ENCODE measurements around the gene LRRC8E. TPM values are rescaled to one million over a fixed set of nuclear protein-coding genes. Genes with fewer than 3 reads are reported as not detected.
A peak's percentile ranks its signal among the peaks of the same experiment; 100 is the strongest.

Gene LRRC8E
- total and polyA plus RNA-seq, 2 of the 8 experiments (the other 6 are each of a cell fraction or from before 2014, with no cell fraction given): 2.7 to 2.9 TPM

DNA sequence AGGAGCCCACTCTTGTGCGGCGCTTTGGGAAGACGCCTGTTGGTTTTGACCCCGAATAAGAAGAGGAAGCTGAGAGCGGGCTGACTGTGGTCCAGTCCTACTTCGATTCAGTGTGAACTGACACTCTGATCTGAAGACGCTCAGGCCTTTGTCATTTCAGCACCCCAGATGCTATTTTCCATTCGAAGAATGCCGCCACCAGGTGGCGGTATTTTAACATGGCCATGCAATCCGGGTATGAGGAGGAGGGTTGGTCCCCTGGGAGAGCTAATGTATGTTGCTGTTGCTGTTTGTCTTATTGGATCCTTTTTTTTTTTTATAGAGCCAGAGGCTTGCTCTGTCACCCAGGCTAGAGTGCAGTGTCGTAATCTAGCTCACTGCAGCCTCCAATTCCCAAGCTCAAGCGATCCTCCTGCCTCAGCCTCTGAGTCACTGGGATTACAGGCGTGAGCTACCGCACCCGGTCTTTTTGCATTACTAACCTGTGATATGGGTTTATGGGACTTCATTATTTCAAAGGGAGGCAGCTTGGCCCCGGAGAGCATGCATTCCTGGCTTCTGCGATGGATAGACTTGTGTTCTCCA, 56.0 kb downstream of the LRRC8E start:
- peaks cover 5 to 26% of the 10 kb centered on the region in 2 experiments; a peak in 3 of 4 replicates for H3K79me2 ChIP-seq (ENCODE audit: control insufficient read depth in 1 of 2, insufficient read depth in 2 of 2, low read length in 2 of 2)
- no peak overlapping the region for H2BK15ac ChIP-seq (ENCODE audit: low read length)
- H2BK120ac ChIP-seq (replicated peaks; ENCODE audit: low read depth, low read length): no peak overlapping the region
- peaks cover 8% of the 10 kb centered on the region for H3K79me1 ChIP-seq (ENCODE audit: low read depth, low read length)
- peaks cover 3% of the 10 kb centered on the region; the same call in 1 of the 2 replicates for H3K23me2 ChIP-seq (ENCODE audit: low read depth, low read length)
- H2AK5ac ChIP-seq (ENCODE audit: low read depth, low read length): peak overlapping the region; percentile 30; the same call in 1 of the 2 replicates
- H2BK20ac ChIP-seq (ENCODE audit: low read length): 0 out of 2 replicates have a peak overlapping the region, but pooled peaks have one; percentile 32
- H3K18ac ChIP-seq (ENCODE audit: extremely low read depth, low read length): peak overlapping the region; percentile 64; the same call in 1 of the 2 replicates
- H3K23ac ChIP-seq (ENCODE audit: insufficient read length): no peak overlapping the region
- peak overlapping the region; percentile 62 for H3K56ac ChIP-seq (replicated peaks; ENCODE audit: insufficient read length, low read depth, low read length)
- H3K9me3 ChIP-seq (ENCODE audit: insufficient read depth in 2 of 2, low read depth in 1 of 2, low read length in 1 of 2): no peaks in the 10 kb centered on the region
- ChIA-PET CTCF (ENCODE audit: partially characterized antibody) (interaction anchor here (0.6 to 3.8 kb wide), 39 partner anchors 8 to 445 kb away, joined by 3 to 36 read pairs (median 5); no protein-coding TSS in a partner anchor), POLR2A (ENCODE audit: partially characterized antibody) (interaction anchor here (0.6 to 13.5 kb wide), 43 partner anchors 8 to 1732 kb away, joined by 3 to 205 read pairs (median 4); partner anchors contain the start of genes CTXN1, ELAVL1, FBN3 and SNAPC2)
- H3K4ac ChIP-seq (replicated peaks; ENCODE audit: insufficient read length, low read depth, low read length): no peak overlapping the region
- H3K27ac ChIP-seq (ENCODE audit: low read depth, low read length): peak overlapping the region; percentile 91
- WGBS, 2 experiments (ENCODE audit: extremely low coverage in 1 of 2, insufficient coverage in 1 of 2, insufficient read length in 1 of 2, insufficient replicate concordance in 2 of 2, low coverage in 1 of 2, low lambda C conversion rate in 2 of 2, missing lambda C conversion rate in 1 of 2): 26% methylated on average over 18 of the region's 18 CpGs; no CpG with 5 or more reads in 1 of the 2 experiments
- peak overlapping the region; percentile 77 to 95 (median 91) for H3K9ac ChIP-seq (replicated peaks in 1 of 4; ENCODE audit: extremely low read depth in 1 of 4, low read depth in 3 of 4, low read length in 3 of 4)
- H4K91ac ChIP-seq (replicated peaks; ENCODE audit: insufficient read length, low read length): no peak overlapping the region
- H3K14ac ChIP-seq (ENCODE audit: insufficient read length): no peak overlapping the region
- FAIRE-seq (peak; percentile 86), DNase-seq (ENCODE audit: low read depth in 1 of 2, low spot score in 2 of 2) (peak; percentile 63 to 90)
- 0 out of 2 replicates have a peak overlapping the region, but pooled peaks have one; percentile 0 for H2AFZ ChIP-seq (ENCODE audit: low read length)
- no peaks in the 10 kb centered on the region for H3K27me3 ChIP-seq (replicated peaks in 1 of 4; ENCODE audit: control insufficient read depth in 3 of 4, extremely low read depth in 1 of 4, insufficient read depth in 3 of 4, low read length in 3 of 4)
- peaks cover 2 to 3% of the 10 kb centered on the region in 2 experiments for H4K20me1 ChIP-seq (replicated peaks in 1 of 2; ENCODE audit: control insufficient read depth in 1 of 2, insufficient read depth in 2 of 2, low read length in 2 of 2)
- peak overlapping the region; percentile 74 to 83 for H3K4me2 ChIP-seq (ENCODE audit: insufficient read depth in 1 of 2, low read depth in 2 of 2, low read length in 2 of 2)
- peaks cover 0 to 3% (median 0%) of the 10 kb centered on the region in 4 experiments; a peak in 1 of 7 replicates for H3K4me1 ChIP-seq (replicated peaks in 1 of 4; ENCODE audit: control insufficient read depth in 3 of 4, insufficient read depth in 4 of 4, low read length in 3 of 4)
- H2BK5ac ChIP-seq (ENCODE audit: low read depth, low read length): peak overlapping the region; percentile 67; the same call in 1 of the 2 replicates
- peak overlapping the region; percentile 88; the same call in 1 of the 2 replicates for H4K8ac ChIP-seq (ENCODE audit: extremely low read depth, insufficient read depth, low read length)
- H4K5ac ChIP-seq (ENCODE audit: insufficient read length, low read depth, low read length): no peak overlapping the region
- H2BK12ac ChIP-seq (ENCODE audit: low read depth, low read length): no peak overlapping the region; the same call in 1 of the 2 replicates
- H3K4me3 ChIP-seq (ENCODE audit: extremely low read depth in 1 of 4, insufficient read depth in 2 of 4, low read depth in 3 of 4, low read length in 4 of 4): peak overlapping the region; percentile 74 to 99 (median 84)
- H3K36me3 ChIP-seq (ENCODE audit: control insufficient read depth in 2 of 4, insufficient read depth in 4 of 4, low read length in 3 of 4): peaks cover 0 to 19% (median 7%) of the 10 kb centered on the region in 4 experiments; a peak in 6 of 8 replicates
- TF ChIP-seq HDAC6 (IDR thresholded peaks at IDR 0.05; ENCODE audit: low read depth, low read length): no peak
- no peak for TF ChIP-seq CBX5 (IDR thresholded peaks at IDR 0.05; ENCODE audit: low read depth, low read length)
- TF ChIP-seq SUZ12 (IDR thresholded peaks at IDR 0.05; ENCODE audit: low read length): no peak
- no peak for TF ChIP-seq CTBP2 (IDR thresholded peaks at IDR 0.05; ENCODE audit: borderline replicate concordance, insufficient read depth, insufficient read length, low read length)
- TF ChIP-seq RAD21 (IDR thresholded peaks at IDR 0.05 in 1 of 2, conservative IDR thresholded peaks at IDR 0.05 in 1 of 2; ENCODE audit: low read depth in 2 of 2, low read length in 2 of 2): peak; percentile 48 to 72
- no peak for TF ChIP-seq YY1 (IDR thresholded peaks at IDR 0.05; ENCODE audit: low read depth, low read length)
- TF ChIP-seq, protein P1, sequence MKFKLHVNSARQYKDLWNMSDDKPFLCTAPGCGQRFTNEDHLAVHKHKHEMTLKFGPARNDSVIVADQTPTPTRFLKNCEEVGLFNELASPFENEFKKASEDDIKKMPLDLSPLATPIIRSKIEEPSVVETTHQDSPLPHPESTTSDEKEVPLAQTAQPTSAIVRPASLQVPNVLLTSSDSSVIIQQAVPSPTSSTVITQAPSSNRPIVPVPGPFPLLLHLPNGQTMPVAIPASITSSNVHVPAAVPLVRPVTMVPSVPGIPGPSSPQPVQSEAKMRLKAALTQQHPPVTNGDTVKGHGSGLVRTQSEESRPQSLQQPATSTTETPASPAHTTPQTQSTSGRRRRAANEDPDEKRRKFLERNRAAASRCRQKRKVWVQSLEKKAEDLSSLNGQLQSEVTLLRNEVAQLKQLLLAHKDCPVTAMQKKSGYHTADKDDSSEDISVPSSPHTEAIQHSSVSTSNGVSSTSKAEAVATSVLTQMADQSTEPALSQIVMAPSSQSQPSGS (IDR thresholded peaks at IDR 0.05; ENCODE audit: low read length): peak; percentile 37; the same call in 1 of the 2 replicates
- no peak for TF ChIP-seq NRF1 (IDR thresholded peaks at IDR 0.05; ENCODE audit: low read depth, low read length)
- no peak for TF ChIP-seq JUN (IDR thresholded peaks at IDR 0.05; ENCODE audit: low read depth, low read length)

Measured in H1 (cell line).